ENCODE results near the gene ELOB. TPM values are rescaled to one million over a fixed set of nuclear protein-coding genes. Genes with fewer than 3 reads are reported as not detected.
A peak's percentile ranks its signal among the peaks of the same experiment; 100 is the strongest.

Gene ELOB
- 128 TPM for total RNA-seq

- DNase-seq (ENCODE audit: low spot score in 2 of 2) (peak; percentile 97 to 98), FAIRE-seq (no peak)
These were observed at the start of gene ELOB for GRCh38 chr16:2777231-2777902. Gene ELOB, minus strand, starts transcription at chr16:2777280. Its CDS starts 41 bp downstream, at chr16:2777239.

DNA sequence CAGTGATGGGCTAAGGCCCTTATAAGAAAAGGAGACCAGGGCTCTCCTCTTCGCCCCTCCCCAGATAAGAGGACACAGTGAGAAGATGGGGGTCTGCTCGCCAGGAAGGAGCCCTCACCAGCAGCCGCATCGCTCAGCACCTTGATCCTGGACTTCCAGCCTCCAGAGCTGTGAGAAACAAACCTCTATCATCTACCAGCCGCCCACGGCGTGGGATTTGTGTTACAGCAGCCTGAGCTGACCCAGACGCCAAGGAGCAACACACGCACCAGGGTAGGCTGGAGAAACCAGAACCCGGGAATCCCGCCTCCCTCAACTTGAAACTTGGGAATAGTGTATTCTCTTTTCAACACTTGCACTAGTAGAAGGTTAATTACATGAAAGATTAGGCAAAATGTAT, 48.8 kb upstream of the ELOB start:
- no peak for DNase-seq (ENCODE audit: low spot score in 2 of 2)
- no peak for FAIRE-seq

GRCh38 chr16:2825049-2825742, 48.1 kb upstream of the ELOB start:
- DNase-seq (ENCODE audit: low spot score in 2 of 2), result no peak

GRCh38 chr16:2824626-2825025, 47.5 kb upstream of the ELOB start:
- FAIRE-seq (no peak), DNase-seq (ENCODE audit: low spot score in 2 of 2) (no peak)

More at GRCh38 chr16:2825049-2825742, 48.1 kb upstream of the ELOB start:
- FAIRE-seq, result no peak

DNA sequence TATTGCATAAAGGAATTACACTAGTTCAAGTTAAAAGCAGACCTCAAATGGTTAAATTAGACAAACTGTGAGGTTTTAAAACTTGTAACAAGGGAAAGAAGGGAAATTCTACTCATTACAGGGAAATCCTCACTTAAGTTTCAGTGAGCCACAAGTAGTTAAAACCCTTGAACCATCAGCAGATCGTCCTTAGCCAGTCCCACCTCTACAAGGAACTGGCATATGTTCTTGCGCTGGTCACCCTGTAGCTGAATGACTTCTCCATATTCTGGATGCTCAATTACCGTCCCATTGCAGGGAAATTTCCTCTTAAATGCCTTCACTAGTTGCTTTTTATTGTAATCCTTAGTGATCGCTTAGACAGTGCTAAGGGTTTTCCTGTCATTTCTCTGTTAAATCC, 45.4 kb upstream of the ELOB start:
- no peak for FAIRE-seq

GRCh38 chr16:2822158-2822495, 45.0 kb upstream of the ELOB start:
- FAIRE-seq (no peak), DNase-seq (ENCODE audit: low spot score in 2 of 2) (no peak)

More for the DNA sequence above, 45.4 kb upstream of the ELOB start:
- DNase-seq (ENCODE audit: low spot score in 2 of 2), result no peak

DNA sequence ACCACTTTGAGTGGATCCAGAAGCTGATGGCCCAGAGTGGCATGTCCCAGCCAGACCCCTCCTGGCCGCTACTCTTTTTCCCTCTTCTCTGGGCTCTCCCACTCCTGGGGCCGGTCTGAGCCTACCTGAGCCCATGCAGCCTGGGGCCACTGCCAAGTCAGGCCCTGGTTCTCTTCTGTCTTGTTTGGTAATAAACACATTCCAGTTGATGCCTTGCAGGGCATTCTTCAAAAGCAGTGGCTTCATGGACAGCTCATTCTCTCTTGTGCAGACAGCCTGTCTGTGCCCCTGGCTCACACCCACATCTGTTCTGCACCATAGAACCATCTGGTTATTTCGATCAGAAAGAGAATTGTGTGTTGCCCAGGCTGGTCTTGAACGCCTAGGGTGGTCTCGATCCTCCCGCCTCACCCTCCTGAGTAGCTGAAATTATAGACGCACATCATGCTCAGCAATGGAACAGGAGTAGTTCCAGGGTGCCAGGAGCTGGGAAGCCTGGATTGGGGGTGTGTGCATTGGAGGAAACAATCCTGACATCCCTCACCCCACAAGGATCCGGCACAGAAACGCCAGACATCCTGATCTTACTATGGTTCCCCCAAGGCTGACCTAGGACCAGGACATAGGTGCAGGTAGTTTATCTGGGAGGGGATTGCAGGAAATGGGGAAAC, 44.5 kb upstream of the ELOB start:
- FAIRE-seq (no peak), DNase-seq (ENCODE audit: low spot score in 2 of 2) (no peak)

DNA sequence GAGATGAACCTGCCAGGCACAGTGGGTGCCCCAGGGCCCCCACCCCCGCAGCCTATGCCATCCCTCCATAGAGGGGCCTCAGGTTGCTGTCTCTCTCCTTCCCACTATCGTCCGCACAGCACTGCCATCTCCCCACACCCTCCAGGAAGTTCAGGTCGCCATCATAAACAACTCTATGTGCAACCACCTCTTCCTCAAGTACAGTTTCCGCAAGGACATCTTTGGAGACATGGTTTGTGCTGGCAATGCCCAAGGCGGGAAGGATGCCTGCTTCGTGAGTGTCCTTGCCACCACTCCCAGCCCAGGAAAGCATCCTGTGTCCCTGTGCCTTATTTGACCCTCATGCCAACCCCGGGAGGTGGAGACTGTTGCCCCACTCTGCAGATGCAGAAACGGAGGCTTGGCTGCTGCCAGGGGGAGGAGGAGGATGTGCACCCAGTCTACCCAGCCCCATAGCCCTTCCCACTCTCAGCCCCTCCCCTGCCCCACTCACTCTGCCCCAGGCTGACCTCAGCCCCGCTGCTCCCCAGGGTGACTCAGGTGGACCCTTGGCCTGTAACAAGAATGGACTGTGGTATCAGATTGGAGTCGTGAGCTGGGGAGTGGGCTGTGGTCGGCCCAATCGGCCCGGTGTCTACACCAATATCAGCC, 43.9 kb upstream of the ELOB start:
- no peak for DNase-seq (ENCODE audit: low spot score in 2 of 2)
- no peak for FAIRE-seq

DNA sequence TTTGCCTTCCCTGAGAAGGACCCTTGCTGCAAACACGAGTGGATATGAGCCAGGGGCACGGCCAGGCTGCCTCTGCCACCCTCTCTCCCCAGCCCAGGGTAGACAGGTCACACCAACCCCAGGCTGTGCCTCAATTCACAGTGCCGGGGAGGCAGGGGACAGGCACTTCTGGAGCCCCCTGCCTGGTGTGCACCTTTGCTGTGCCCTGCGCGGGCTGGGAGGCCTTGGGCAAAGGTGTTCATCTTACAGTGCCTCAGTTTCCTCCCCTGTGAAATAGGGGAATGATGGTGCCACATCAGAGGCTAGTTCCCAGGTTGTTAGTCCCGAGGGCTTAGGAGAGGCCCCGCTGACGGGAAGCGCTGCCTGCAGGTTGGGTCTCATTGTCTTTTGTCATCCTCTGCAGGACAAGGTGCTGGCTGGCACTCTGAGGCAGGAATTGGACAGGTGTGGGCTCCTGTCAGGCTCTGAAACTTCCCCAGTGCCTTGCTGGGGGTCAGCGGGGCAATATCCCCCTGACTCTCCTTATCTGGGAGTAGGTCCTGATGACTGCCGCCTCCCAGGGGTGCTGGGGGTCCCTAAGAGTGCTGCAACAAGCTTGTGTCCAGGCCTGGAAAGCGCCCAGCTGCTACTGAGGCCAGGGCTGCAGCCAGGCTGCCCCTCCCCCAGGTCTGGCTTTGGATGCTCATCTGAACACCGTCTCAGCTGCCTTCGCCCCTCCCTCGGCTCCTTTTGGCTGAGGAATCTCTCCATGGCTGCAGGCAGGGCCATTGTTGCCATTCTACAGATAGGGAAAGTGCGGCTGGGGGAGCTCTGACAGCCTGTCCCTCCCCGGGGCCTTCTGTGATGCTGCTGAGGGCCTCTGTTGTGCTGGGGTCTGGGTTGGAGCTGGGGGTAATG, 43.1 kb upstream of the ELOB start:
- FAIRE-seq (no peak), DNase-seq (ENCODE audit: low spot score in 2 of 2) (no peak)

DNA sequence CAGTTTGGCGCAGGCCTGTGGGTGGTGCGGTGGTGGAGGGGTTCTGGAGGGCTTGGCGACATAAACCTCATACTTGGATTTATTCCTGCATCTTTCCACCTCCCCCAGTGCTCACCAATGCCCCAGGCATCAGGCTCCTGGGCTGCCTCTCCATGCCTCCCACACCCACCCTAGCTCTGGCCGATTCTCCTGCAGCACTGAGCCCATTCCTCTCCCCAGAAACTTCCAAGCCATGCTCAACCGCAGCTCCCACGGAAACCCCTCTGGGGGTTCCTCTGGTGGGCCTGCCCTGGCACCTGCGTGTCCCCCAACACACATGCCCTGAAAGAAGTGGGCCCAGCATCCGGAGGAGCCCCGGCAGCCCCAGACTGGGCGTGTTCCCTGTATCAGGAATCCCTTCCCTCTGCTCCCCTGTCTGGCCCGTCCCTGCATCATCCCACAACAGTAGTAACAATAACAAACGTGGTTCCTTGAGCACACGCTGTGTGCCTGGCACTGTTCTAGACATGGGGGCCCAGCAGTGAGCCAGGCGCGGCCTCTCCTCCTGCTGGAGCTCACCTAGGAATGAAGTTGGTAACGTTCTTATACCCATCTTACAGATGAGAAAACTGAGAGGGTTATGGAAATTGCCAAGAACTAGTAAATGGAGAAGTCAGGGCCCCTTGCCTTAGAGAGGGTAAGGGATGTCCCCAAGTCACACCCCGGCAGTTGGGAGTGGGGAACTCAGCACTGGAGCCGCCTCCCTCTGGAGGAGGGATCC, 42.3 kb upstream of the ELOB start:
- no peak for DNase-seq (ENCODE audit: low spot score in 2 of 2)

DNA sequence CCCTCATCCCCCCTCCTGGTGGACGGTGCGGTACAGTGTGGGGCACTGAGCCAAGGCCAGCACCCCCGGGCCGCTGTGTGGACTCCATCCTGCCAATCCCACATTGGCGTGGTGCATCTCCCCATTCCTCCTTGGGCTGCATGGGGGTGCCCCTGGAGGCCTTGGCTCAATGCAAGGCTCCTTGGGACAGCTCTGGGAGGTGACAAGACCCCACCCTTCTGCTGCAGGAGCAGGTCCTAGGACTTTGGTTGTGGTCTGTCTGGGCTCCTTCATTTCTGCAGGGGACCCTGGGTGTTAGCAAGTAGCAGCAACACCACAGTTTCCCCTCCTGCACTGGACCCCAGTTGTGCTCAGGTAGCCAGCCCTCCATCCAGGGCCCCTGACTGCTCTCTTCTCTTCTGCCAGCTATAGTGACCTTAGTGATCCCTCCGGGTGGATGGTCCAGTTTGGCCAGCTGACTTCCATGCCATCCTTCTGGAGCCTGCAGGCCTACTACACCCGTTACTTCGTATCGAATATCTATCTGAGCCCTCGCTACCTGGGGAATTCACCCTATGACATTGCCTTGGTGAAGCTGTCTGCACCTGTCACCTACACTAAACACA, 41.3 kb upstream of the ELOB start:
- DNase-seq (ENCODE audit: low spot score in 2 of 2), result no peak
- no peak for FAIRE-seq

More for the DNA sequence above, 42.3 kb upstream of the ELOB start:
- FAIRE-seq, result no peak

GRCh38 chr16:2817340-2818271, 40.5 kb upstream of the ELOB start:
- no peak for FAIRE-seq
- no peak for DNase-seq (ENCODE audit: low spot score in 2 of 2)

GRCh38 chr16:2816751-2817339, 39.8 kb upstream of the ELOB start, which contains the start of gene PRSS21:
Gene PRSS21, plus strand, starts transcription at chr16:2817237. Its CDS starts 32 bp downstream, at chr16:2817269.
- FAIRE-seq (no peak), DNase-seq (ENCODE audit: low spot score in 2 of 2) (no peak)

DNA sequence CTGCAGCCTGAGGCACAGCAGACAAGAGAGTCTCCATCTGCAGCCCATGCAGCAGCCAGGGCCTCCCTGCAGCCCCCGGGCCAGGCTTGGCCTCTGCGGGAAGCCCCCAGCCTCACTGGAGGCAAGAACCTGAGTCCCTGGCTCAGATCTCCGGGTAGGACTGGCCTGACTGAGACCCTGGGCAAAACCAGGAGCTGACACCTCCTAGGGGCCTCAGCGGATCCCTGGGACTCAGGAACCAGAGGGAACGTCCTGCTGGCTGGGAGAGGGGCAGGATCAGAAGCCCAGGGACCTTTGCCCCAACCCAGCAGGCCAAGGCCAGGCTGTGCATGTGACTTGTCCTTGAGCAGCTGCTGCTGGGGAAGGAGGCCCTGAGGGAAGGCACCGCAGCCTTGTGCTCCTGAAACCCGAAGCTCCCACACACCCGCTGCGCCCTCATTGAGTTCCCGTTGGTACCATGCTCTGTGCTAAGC, 38.3 kb upstream of the ELOB start:
- FAIRE-seq, result no peak
- DNase-seq (ENCODE audit: low spot score in 2 of 2), result no peak

- no peak for FAIRE-seq
These were observed 37.6 kb upstream of the ELOB start for GRCh38 chr16:2814551-2815298.

DNA sequence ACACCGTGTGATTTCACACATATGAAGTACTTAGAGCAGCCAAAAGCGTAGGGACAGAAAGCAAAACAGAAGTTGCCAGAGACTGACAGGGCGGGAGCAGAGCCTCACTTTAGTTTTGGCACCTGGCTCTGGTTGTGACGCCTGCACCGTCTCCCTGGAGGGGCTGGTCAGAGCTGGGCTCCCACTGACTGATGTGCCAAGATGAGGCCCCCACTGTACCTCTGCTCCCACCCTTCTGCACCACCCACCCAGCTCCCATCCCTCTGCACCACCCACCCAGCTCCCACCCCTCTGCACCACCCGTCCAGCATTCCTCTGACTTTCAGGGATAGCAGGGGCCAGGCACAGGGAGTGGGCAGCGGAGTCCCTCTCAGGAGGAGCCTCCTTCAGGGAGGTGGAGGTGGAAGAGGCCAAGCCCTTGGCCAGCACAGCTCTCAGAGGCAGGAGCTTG, 36.7 kb upstream of the ELOB start:
- FAIRE-seq (no peak), DNase-seq (ENCODE audit: low spot score in 2 of 2) (no peak)

More at GRCh38 chr16:2814551-2815298, 37.6 kb upstream of the ELOB start:
- DNase-seq (ENCODE audit: low spot score in 2 of 2), result no peak

Measured in frontal cortex (tissue), 4 donors.